ENCODE measurements around the gene PACSIN2. TPM values are rescaled to one million over a fixed set of nuclear protein-coding genes. Genes with fewer than 3 reads are reported as not detected.

Gene PACSIN2
- total and polyA plus RNA-seq, 10 of the 15 experiments (the other 5 are each of a cell fraction or from before 2014, with no cell fraction given), result 0.93 to 78.7 (median 46.8) TPM

DNA sequence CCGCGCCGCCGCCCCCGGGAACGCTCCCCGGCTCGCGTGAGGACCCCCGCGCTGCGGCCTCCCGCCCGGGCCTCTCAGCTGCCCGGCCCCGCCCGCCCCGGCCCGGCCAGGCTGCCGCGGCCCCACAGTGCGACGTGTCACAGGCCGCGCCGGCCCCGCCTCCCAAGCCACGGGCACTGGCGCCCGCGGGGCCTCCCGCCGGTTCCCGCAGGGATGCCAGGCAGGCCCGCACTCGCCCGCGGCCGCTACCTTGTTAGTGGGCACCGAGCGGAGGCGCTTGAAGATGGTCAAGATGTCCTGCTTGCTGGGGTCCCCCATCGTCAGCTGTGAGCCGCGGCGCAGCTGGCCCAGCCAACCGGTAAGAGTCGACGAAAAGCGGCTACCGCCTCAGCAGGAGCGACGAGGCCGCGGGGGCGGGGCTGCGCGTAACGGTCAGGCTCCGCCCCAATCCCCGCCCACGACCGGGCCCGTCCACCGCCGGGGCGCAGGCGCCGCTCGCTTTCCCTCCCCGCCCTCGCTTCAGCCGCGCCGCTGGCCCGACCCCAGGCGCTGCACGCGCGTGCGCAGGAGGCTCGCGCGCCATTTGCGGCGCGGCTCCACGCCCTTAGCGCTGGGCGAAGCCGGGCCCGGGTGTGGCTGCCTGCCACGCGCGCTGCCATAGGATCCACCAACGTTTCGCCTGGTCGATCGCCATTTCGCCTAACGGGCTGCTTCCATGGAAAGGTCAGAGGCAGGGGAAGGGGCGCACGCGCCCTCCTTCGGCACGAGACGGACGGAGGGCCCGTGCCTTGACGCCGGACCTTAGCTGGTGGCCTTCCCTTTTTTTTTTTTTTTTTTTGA, 157.9 kb downstream of the PACSIN2 start, which contains the start of gene ARFGAP3 (continued):
- TF ChIP-seq, protein P1, sequence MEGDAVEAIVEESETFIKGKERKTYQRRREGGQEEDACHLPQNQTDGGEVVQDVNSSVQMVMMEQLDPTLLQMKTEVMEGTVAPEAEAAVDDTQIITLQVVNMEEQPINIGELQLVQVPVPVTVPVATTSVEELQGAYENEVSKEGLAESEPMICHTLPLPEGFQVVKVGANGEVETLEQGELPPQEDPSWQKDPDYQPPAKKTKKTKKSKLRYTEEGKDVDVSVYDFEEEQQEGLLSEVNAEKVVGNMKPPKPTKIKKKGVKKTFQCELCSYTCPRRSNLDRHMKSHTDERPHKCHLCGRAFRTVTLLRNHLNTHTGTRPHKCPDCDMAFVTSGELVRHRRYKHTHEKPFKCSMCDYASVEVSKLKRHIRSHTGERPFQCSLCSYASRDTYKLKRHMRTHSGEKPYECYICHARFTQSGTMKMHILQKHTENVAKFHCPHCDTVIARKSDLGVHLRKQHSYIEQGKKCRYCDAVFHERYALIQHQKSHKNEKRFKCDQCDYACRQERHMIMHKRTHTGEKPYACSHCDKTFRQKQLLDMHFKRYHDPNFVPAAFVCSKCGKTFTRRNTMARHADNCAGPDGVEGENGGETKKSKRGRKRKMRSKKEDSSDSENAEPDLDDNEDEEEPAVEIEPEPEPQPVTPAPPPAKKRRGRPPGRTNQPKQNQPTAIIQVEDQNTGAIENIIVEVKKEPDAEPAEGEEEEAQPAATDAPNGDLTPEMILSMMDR (IDR thresholded peaks at IDR 0.05 in 2 of 3, conservative IDR thresholded peaks at IDR 0.05 in 1 of 3; ENCODE audit: control insufficient read depth in 2 of 3, extremely low read depth in 1 of 3, insufficient read depth in 1 of 3, low read depth in 3 of 3, low read length in 3 of 3), result no peak
- TF ChIP-seq IKZF1 (conservative IDR thresholded peaks at IDR 0.05), result peak; percentile 95
- no peak for TF ChIP-seq SMAD1 (IDR thresholded peaks at IDR 0.05; ENCODE audit: low read depth, partially characterized antibody)
- TF ChIP-seq PML (IDR thresholded peaks at IDR 0.05; ENCODE audit: low read length), result no peak
- TF ChIP-seq BACH1 (IDR thresholded peaks at IDR 0.05; ENCODE audit: borderline replicate concordance), result peak; percentile 58
- TF ChIP-seq SMC3 (IDR thresholded peaks at IDR 0.05; ENCODE audit: borderline replicate concordance, low read length), result no peak
- peak; percentile 70; the same call in 1 of the 2 replicates for TF ChIP-seq CREM (IDR thresholded peaks at IDR 0.05; ENCODE audit: low read depth)
- TF ChIP-seq POLR2A (IDR thresholded peaks at IDR 0.05; ENCODE audit: low read depth, low read length), result peak; percentile 89
- 0 out of 2 replicates have a peak, but pooled peaks have one; percentile 44 for TF ChIP-seq CHD2 (IDR thresholded peaks at IDR 0.05; ENCODE audit: borderline replicate concordance, low read depth, low read length)
- TF ChIP-seq POU2F2 (IDR thresholded peaks at IDR 0.05; ENCODE audit: borderline replicate concordance, low read depth, low read length), result 0 out of 3 replicates have a peak, but pooled peaks have one; percentile 10
- TF ChIP-seq HSF1 (IDR thresholded peaks at IDR 0.05; ENCODE audit: low read depth, low read length), result no peak
- peak; percentile 48; the same call in 1 of the 2 replicates for TF ChIP-seq TBL1XR1 (IDR thresholded peaks at IDR 0.05; ENCODE audit: low read depth, low read length)
- TF ChIP-seq ZNF24 (IDR thresholded peaks at IDR 0.05), result no peak
- TF ChIP-seq EP300 (IDR thresholded peaks at IDR 0.05; ENCODE audit: borderline replicate concordance in 1 of 2, control insufficient read depth in 1 of 2, low read depth in 2 of 2, low read length in 2 of 2), result peak in 1 of 2 experiments; percentile 15; a peak in 1 of 4 replicates
- peak; percentile 81 for TF ChIP-seq POLR2AphosphoS5 (IDR thresholded peaks at IDR 0.05; ENCODE audit: low read length)
- TF ChIP-seq YY1 (IDR thresholded peaks at IDR 0.05; ENCODE audit: low read depth, low read length), result peak; percentile 86
- TF ChIP-seq MTA3 (IDR thresholded peaks at IDR 0.05; ENCODE audit: borderline replicate concordance, low read length), result no peak
- no peak for TF ChIP-seq ZBTB4 (CRISPR knock-in tag; IDR thresholded peaks at IDR 0.05)
- peak; percentile 53; the same call in 1 of the 2 replicates for TF ChIP-seq ASH2L (IDR thresholded peaks at IDR 0.05; ENCODE audit: borderline replicate concordance, low read depth)
- peak; percentile 76; the same call in 1 of the 2 replicates for TF ChIP-seq RB1 (IDR thresholded peaks at IDR 0.05; ENCODE audit: borderline replicate concordance)
- no peak for TF ChIP-seq ZNF274 (IDR thresholded peaks at IDR 0.05; ENCODE audit: insufficient read depth, insufficient read length)
- TF ChIP-seq BHLHE40 (IDR thresholded peaks at IDR 0.05; ENCODE audit: borderline replicate concordance in 1 of 2, low read depth in 2 of 2, low read length in 1 of 2), result peak; percentile 40 to 72; a peak in 2 of 4 replicates
- peak; percentile 65; the same call in 1 of the 2 replicates for TF ChIP-seq PAX5 (IDR thresholded peaks at IDR 0.05; ENCODE audit: borderline replicate concordance, low read depth, low read length)

All from GM12878 (cell line).